Naive thymus-derived CD4-positive, alpha-beta T cell (primary cell): ENCODE data around the gene ZNF366. TPM values are rescaled to one million over a fixed set of nuclear protein-coding genes. Genes with fewer than 3 reads are reported as not detected.

Experiments used
- ATAC-seq: fragments of 150-1000 bp; cut with Tn5 transposase; 2 replicates; pipeline ENCODE4 v1.10.0; 2021; ENCODE audit warnings: mild to moderate bottlenecking, moderate library complexity
- CTCF ChIA-PET: fragments of 350-600 bp; sonication (Branson Sonifier 250); formaldehyde crosslinking; loops from one replicate; lab custom pipeline; 2021; ENCODE audit warnings: antibody characterized with exemption; lab: Charles Lee
- POLR2A ChIA-PET: fragments of 350-600 bp; sonication (Branson Sonifier 250); formaldehyde crosslinking; loops from one replicate; lab custom pipeline; 2021; ENCODE audit warnings: antibody characterized with exemption, inconsistent platforms; lab: Charles Lee
- DNase-seq, 9 donors: peaks; one replicate each; pipeline versions ENCODE4 v3.0.0 to v3.0.0-alpha.2; 2020 to 2022; ENCODE audit warnings: mixed read lengths in 1 of 9
- H3K27ac ChIP-seq: one replicate; pipeline ENCODE4 v1.7.0; 2013; ENCODE audit warnings: mild to moderate bottlenecking, low read depth, low read length, moderate library complexity
- H3K27me3 ChIP-seq, 2 donors: one replicate each; pipeline ENCODE4 v1.7.0; 2013; ENCODE audit warnings: low read length in 2 of 2, mild to moderate bottlenecking in 2 of 2, moderate library complexity in 2 of 2; ENCODE audit not compliant: control insufficient read depth in 2 of 2, insufficient read depth in 2 of 2
- H3K36me3 ChIP-seq, 3 experiments: 1 replicate in 2 of 3; 2 replicates in 1 of 3; pipeline ENCODE4 v1.7.0; 2013; ENCODE audit warnings: low read length in 3 of 3, mild to moderate bottlenecking in 3 of 3, moderate library complexity in 1 of 3; ENCODE audit not compliant: insufficient read depth in 3 of 3, control insufficient read depth in 2 of 3
- H3K4me1 ChIP-seq, 2 donors: one replicate each; pipeline ENCODE4 v1.7.0; 2013; ENCODE audit warnings: low read length in 2 of 2, mild to moderate bottlenecking in 2 of 2, moderate library complexity in 1 of 2; ENCODE audit not compliant: control insufficient read depth in 2 of 2, insufficient read depth in 2 of 2
- H3K4me3 ChIP-seq: 2 replicates; pipeline ENCODE4 v1.7.0; 2013; ENCODE audit warnings: mild to moderate bottlenecking, low read length
- H3K9me3 ChIP-seq, 3 experiments: 1 replicate in 2 of 3; 2 replicates in 1 of 3; pipeline ENCODE4 v1.7.0; 2013; ENCODE audit warnings: low read length in 3 of 3; ENCODE audit not compliant: control insufficient read depth in 2 of 3
- H3K27ac Mint-ChIP-seq, 9 donors: one replicate each; pipeline ENCODE4 v1.8.0; 2020 to 2022; ENCODE audit warnings: mixed read lengths in 9 of 9, mild to moderate bottlenecking in 8 of 9, moderate library complexity in 5 of 9, inconsistent platforms in 2 of 9
- H3K27me3 Mint-ChIP-seq, 5 donors: one replicate each; pipeline ENCODE4 v1.8.0; 2021 to 2022; ENCODE audit warnings: mixed read lengths in 5 of 5, mild to moderate bottlenecking in 1 of 5
- H3K36me3 Mint-ChIP-seq, 5 donors: one replicate each; pipeline ENCODE4 v1.8.0; 2020 to 2022; ENCODE audit warnings: mixed read lengths in 5 of 5, mild to moderate bottlenecking in 3 of 5, inconsistent platforms in 1 of 5
- H3K4me1 Mint-ChIP-seq, 7 donors: one replicate each; pipeline ENCODE4 v1.8.0; 2020 to 2022; ENCODE audit warnings: mixed read lengths in 7 of 7, mild to moderate bottlenecking in 3 of 7, inconsistent platforms in 1 of 7
- H3K4me3 Mint-ChIP-seq, 10 donors: one replicate each; pipeline ENCODE4 v1.8.0; 2020 to 2022; ENCODE audit warnings: mild to moderate bottlenecking in 10 of 10, mixed read lengths in 10 of 10, moderate library complexity in 6 of 10, inconsistent platforms in 2 of 10
- H3K9me3 Mint-ChIP-seq, 11 donors: one replicate each; pipeline ENCODE4 v1.8.0; 2020 to 2022; ENCODE audit warnings: mixed read lengths in 11 of 11, mild to moderate bottlenecking in 4 of 11, inconsistent platforms in 1 of 11, moderate library complexity in 1 of 11
- intact Hi-C, 2 donors: fragments of 100-400 bp; cut with micrococcal nuclease; formaldehyde crosslinking; loops; one replicate each; pipeline ENCODE4 v1.15.1; 2023
- polyA plus RNA-seq, 2 donors: library from polyadenylated mRNA; unstranded; fragments of 300-500 nt; fragmentation: Illumina TruSeq; gene quantifications; one replicate each; pipeline ENCODE4 v1.2.3, GENCODE V29; 2021
- total RNA-seq, 6 experiments: library from RNA in 5 of 6; stranded (reverse) in 5 of 6; gene quantifications; 1 replicate in 5 of 6; 2 replicates in 1 of 6; pipeline ENCODE4 v1.2.3 and lab custom pipeline; 2021 to 2026

ZNF366 gene
- total and polyA plus RNA-seq, 7 experiments from 2014 or later, result 0.11 to 1.1 (median 0.19) TPM; not detected in 4

DNA sequence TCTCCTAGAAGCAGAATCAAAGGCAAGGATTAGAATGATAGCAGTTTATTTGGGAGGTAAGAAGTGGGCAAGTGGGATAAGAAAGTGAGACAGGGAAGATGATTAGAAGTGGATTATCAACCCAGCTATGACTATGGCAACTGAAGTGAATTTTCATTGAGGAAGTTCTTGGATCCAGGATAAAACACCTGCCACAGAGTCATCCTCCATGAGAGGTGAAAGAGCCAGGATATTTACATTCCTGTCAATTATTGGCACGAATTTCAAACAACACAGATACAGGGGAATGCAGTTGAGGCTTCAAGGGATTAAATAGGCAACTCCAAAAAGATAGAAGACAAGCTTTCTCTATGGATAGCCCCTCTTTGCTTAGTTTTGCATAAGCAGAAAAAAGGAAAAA is 31.8 kb upstream of the ZNF366 start:
- H3K27me3 Mint-ChIP-seq, result peaks cover 7 to 27% (median 10%) of the 10 kb centered on the region in 5 donors
- ChIA-PET CTCF (no interaction called here), POLR2A (no interaction called here)
- no peak overlapping the region for H3K4me3 Mint-ChIP-seq
- H3K9me3 ChIP-seq, result no peaks in the 10 kb centered on the region
- H3K27ac ChIP-seq, result no peak overlapping the region
- H3K4me1 ChIP-seq, result no peaks in the 10 kb centered on the region
- H3K27me3 ChIP-seq, result no peaks in the 10 kb centered on the region
- intact Hi-C loops, result no loop called here
- peaks cover 0 to 1% (median 0%) of the 10 kb centered on the region in 7 donors for H3K4me1 Mint-ChIP-seq
- H3K36me3 Mint-ChIP-seq, result no peaks in the 10 kb centered on the region
- DNase-seq (no peak), ATAC-seq (no peak)
- no peaks in the 10 kb centered on the region for H3K36me3 ChIP-seq
- H3K27ac Mint-ChIP-seq, result no peak overlapping the region
- peaks cover 0 to 9% (median 5%) of the 10 kb centered on the region in 11 donors for H3K9me3 Mint-ChIP-seq
- no peak overlapping the region for H3K4me3 ChIP-seq

DNA sequence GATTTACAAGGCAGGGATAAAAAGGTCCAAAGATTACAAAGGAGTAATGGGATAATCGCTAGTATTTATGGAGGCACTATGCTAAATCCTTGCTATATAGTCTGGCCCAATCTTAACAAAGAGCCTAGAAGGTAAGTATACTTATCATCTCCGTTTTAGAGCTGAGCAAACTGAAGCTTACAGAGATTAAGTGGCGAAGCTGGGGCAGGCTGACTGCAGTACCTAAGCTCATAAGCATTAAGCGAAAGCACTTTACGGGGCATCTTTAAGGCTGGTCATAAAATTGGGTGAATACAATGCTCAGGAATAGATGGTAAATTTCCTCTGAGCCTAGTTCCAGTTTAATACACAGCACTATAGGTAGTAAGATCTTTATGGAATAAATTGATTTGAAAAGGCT is 30.0 kb upstream of the ZNF366 start:
- no peaks in the 10 kb centered on the region for H3K27me3 ChIP-seq
- H3K9me3 Mint-ChIP-seq, result peaks cover 0 to 19% (median 7%) of the 10 kb centered on the region in 11 donors
- H3K4me3 Mint-ChIP-seq, result no peak overlapping the region
- ChIA-PET POLR2A (no interaction called here), CTCF (no interaction called here)
- no peak overlapping the region for H3K27ac ChIP-seq
- H3K27ac Mint-ChIP-seq, result no peak overlapping the region
- no peak overlapping the region for H3K4me3 ChIP-seq
- H3K36me3 ChIP-seq, result no peaks in the 10 kb centered on the region
- no peak for DNase-seq
- H3K9me3 ChIP-seq, result peaks cover 0 to 3% (median 0%) of the 10 kb centered on the region in 3 experiments
- intact Hi-C loops, result no loop called here
- H3K4me1 Mint-ChIP-seq, result no peaks in the 10 kb centered on the region
- no peaks in the 10 kb centered on the region for H3K36me3 Mint-ChIP-seq
- ATAC-seq, result no peak
- peaks cover 8 to 35% (median 10%) of the 10 kb centered on the region in 5 donors for H3K27me3 Mint-ChIP-seq
- H3K4me1 ChIP-seq, result no peaks in the 10 kb centered on the region

DNA sequence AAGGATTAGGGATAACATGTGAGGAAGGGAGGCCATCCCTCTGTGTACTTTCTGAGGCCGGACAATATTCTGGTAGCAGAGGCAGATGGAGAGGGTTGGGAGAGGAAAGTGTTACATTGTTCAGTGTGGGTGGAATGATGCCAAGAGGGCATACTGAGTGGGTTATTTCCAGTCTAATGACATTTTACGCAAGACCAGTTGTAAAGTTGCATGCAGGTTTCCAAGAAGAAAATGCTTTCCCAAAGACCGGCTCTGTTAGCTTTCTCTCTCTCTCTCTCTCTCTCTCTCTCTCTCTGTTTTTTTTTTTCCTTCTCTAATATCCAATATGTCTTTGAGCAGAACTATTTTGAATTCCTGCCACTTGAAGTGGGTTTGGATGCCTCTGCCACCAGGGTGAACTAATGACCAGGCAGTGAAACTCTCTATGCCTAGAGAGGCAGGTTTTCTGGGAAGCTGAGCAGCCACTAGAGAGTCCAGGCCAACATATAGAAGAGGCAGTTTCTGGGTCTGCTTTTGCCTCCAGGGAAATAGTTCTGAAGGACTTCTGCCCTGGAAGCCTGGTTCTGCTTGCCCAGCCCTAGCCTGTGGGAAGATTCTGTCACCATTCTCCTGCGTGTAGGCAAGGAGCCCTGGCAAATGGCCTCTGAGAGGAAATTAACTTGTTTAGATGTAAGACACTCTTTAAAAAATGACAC is 24.4 kb upstream of the ZNF366 start:
- no peaks in the 10 kb centered on the region for H3K4me1 Mint-ChIP-seq
- H3K9me3 Mint-ChIP-seq, result peaks cover 0 to 30% (median 9%) of the 10 kb centered on the region in 11 donors
- ChIA-PET POLR2A (no interaction called here), CTCF (no interaction called here)
- H3K27me3 Mint-ChIP-seq, result peaks cover 4 to 38% (median 35%) of the 10 kb centered on the region in 5 donors
- H3K4me1 ChIP-seq, result no peaks in the 10 kb centered on the region
- no peaks in the 10 kb centered on the region for H3K36me3 ChIP-seq
- no peaks in the 10 kb centered on the region for H3K27me3 ChIP-seq
- no peak overlapping the region for H3K4me3 ChIP-seq
- no peak overlapping the region for H3K4me3 Mint-ChIP-seq
- peaks cover 0 to 3% (median 0%) of the 10 kb centered on the region in 3 experiments for H3K9me3 ChIP-seq
- DNase-seq, result no peak
- intact Hi-C loops, result no loop called here
- H3K27ac Mint-ChIP-seq, result no peak overlapping the region
- ATAC-seq, result no peak
- H3K27ac ChIP-seq, result no peak overlapping the region
- H3K36me3 Mint-ChIP-seq, result no peaks in the 10 kb centered on the region

GRCh38 chr5:72530196-72530595 is 23.0 kb upstream of the ZNF366 start:
- Histone ChIP-seq H3K4me1 (no peaks in the 10 kb centered on the region), H3K27me3 (no peaks in the 10 kb centered on the region), H3K9me3 (peaks cover 0 to 3% (median 0%) of the 10 kb centered on the region in 3 experiments), H3K36me3 (no peaks in the 10 kb centered on the region), H3K4me3 (no peak overlapping the region), H3K27ac (no peak overlapping the region)
- ATAC-seq, result no peak
- intact Hi-C loops, result no loop called here
- H3K27me3 Mint-ChIP-seq, result peaks cover 0 to 32% (median 30%) of the 10 kb centered on the region in 5 donors
- ChIA-PET POLR2A (no interaction called here), CTCF (no interaction called here)
- peaks cover 0 to 30% (median 9%) of the 10 kb centered on the region in 11 donors for H3K9me3 Mint-ChIP-seq
- H3K4me1 Mint-ChIP-seq, result no peaks in the 10 kb centered on the region
- H3K27ac Mint-ChIP-seq, result no peak overlapping the region
- H3K4me3 Mint-ChIP-seq, result no peak overlapping the region
- no peak for DNase-seq
- H3K36me3 Mint-ChIP-seq, result no peaks in the 10 kb centered on the region

GRCh38 chr5:72529383-72529782 is 22.2 kb upstream of the ZNF366 start:
- ChIA-PET CTCF (no interaction called here), POLR2A (no interaction called here)
- Histone ChIP-seq H3K4me3 (no peak overlapping the region), H3K36me3 (no peaks in the 10 kb centered on the region), H3K27ac (no peak overlapping the region), H3K27me3 (no peaks in the 10 kb centered on the region), H3K9me3 (peaks cover 0 to 3% (median 0%) of the 10 kb centered on the region in 3 experiments), H3K4me1 (no peaks in the 10 kb centered on the region)
- Mint-ChIP-seq H3K27me3 (peaks cover 0 to 30% (median 27%) of the 10 kb centered on the region in 5 donors), H3K4me1 (no peaks in the 10 kb centered on the region), H3K4me3 (no peak overlapping the region), H3K27ac (no peak overlapping the region), H3K9me3 (peaks cover 0 to 28% (median 9%) of the 10 kb centered on the region in 11 donors), H3K36me3 (no peaks in the 10 kb centered on the region)
- DNase-seq, result no peak
- intact Hi-C loops, result loop anchor here in 1 of 2 donors (10.0 kb wide), 1 partner anchor 165 kb away; no protein-coding TSS in a partner anchor
- ATAC-seq, result no peak

DNA sequence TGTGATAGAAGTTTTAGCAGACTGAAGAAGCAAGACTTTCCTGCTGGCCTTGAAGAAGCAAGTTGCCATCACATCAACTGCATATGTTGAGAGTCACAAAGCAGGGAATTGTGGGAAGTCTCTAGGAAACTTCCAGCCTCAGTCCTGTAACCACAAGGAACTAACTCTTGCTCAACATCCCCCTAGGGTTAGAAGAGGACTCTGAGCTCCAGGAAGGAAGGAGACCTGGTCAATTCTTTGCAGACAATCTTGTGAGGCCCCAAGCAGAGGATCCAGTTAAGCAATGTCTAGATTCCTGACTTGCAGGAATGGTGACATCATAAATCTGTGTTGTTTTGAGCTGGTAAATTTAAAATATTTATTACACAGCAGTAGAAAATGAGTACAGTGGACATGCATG is 18.6 kb upstream of the ZNF366 start:
- Mint-ChIP-seq H3K27me3 (peaks cover 0 to 27% (median 15%) of the 10 kb centered on the region in 5 donors), H3K36me3 (no peaks in the 10 kb centered on the region), H3K4me3 (no peak overlapping the region), H3K4me1 (no peaks in the 10 kb centered on the region), H3K9me3 (peaks cover 0 to 7% (median 2%) of the 10 kb centered on the region in 11 donors), H3K27ac (no peak overlapping the region)
- DNase-seq, result no peak
- CTCF ChIA-PET, result no interaction called here
- POLR2A ChIA-PET, result no interaction called here
- intact Hi-C loops, result loop anchor here in 1 of 2 donors (10.0 kb wide), 1 partner anchor 161 kb away; no protein-coding TSS in a partner anchor
- Histone ChIP-seq H3K27ac (no peak overlapping the region), H3K9me3 (no peaks in the 10 kb centered on the region), H3K27me3 (no peaks in the 10 kb centered on the region), H3K4me1 (no peaks in the 10 kb centered on the region), H3K4me3 (no peak overlapping the region), H3K36me3 (no peaks in the 10 kb centered on the region)
- ATAC-seq, result no peak
